ENCODE data around the gene TXNRD2.

Gene TXNRD2

GRCh38 chr22:19979712-19980493 lies 38.3 kb upstream of the TXNRD2 start:
- no peak for TF ChIP-seq CTCF (IDR thresholded peaks at IDR 0.05; ENCODE audit: extremely low read depth, insufficient read depth, missing control alignments)
- in situ Hi-C loops (cut with MboI; ENCODE audit: low pct_unique_long_range_greater_than_20kb, low sequenced_read_pairs, unreplicated experiment): no loop called here
- no peak for DNase-seq (ENCODE audit: low spot score)

- no peak for DNase-seq (ENCODE audit: low spot score)
- in situ Hi-C loops (cut with MboI; ENCODE audit: low pct_unique_long_range_greater_than_20kb, low sequenced_read_pairs, unreplicated experiment): no loop called here
- TF ChIP-seq CTCF (IDR thresholded peaks at IDR 0.05; ENCODE audit: extremely low read depth, insufficient read depth, missing control alignments): no peak
Measured at GRCh38 chr22:19978748-19979147, 37.1 kb upstream of the TXNRD2 start.

GRCh38 chr22:19977296-19978243 lies 36.0 kb upstream of the TXNRD2 start:
- in situ Hi-C loops (cut with MboI; ENCODE audit: low pct_unique_long_range_greater_than_20kb, low sequenced_read_pairs, unreplicated experiment): no loop called here
- no peak for TF ChIP-seq CTCF (IDR thresholded peaks at IDR 0.05; ENCODE audit: extremely low read depth, insufficient read depth, missing control alignments)
- DNase-seq (ENCODE audit: low spot score): no peak

- no peak for DNase-seq (ENCODE audit: low spot score)
- in situ Hi-C loops (cut with MboI; ENCODE audit: low pct_unique_long_range_greater_than_20kb, low sequenced_read_pairs, unreplicated experiment): no loop called here
- TF ChIP-seq CTCF (IDR thresholded peaks at IDR 0.05; ENCODE audit: extremely low read depth, insufficient read depth, missing control alignments): no peak
Measured at GRCh38 chr22:19976671-19977070, 35.1 kb upstream of the TXNRD2 start.

- DNase-seq (ENCODE audit: low spot score): no peak
- TF ChIP-seq CTCF (IDR thresholded peaks at IDR 0.05; ENCODE audit: extremely low read depth, insufficient read depth, missing control alignments): no peak
- in situ Hi-C loops (cut with MboI; ENCODE audit: low pct_unique_long_range_greater_than_20kb, low sequenced_read_pairs, unreplicated experiment): no loop called here
Measured at GRCh38 chr22:19975707-19976035, 34.1 kb upstream of the TXNRD2 start.

GRCh38 chr22:19974935-19975706 lies 33.5 kb upstream of the TXNRD2 start:
- TF ChIP-seq CTCF (IDR thresholded peaks at IDR 0.05; ENCODE audit: extremely low read depth, insufficient read depth, missing control alignments): no peak
- in situ Hi-C loops (cut with MboI; ENCODE audit: low pct_unique_long_range_greater_than_20kb, low sequenced_read_pairs, unreplicated experiment): loop anchor here (25.0 kb wide), 2 partner anchors 113 to 312 kb away; partner anchors contain the start of genes GNB1L and RTL10
- DNase-seq (ENCODE audit: low spot score): no peak
